Stimulated activated CD4-positive, alpha-beta T cell treated with anti-CD3 and anti-CD28 coated beads, Interleukin-15, amount 100 ng/mL, for 24 hours (primary cell): ENCODE results near the gene TMEM271.
A peak's percentile ranks its signal among the peaks of the same experiment; 100 is the strongest.
"Not testable (repeated sequence)": the region's sequence is repeated elsewhere in the genome, so short reads cannot be mapped to it uniquely, and the experiment has no call there.

ENCODE experiments used
- DNase-seq: peaks from one replicate; pipeline ENCODE4 v3.0.0-alpha.2; 2020

TMEM271 gene

DNA sequence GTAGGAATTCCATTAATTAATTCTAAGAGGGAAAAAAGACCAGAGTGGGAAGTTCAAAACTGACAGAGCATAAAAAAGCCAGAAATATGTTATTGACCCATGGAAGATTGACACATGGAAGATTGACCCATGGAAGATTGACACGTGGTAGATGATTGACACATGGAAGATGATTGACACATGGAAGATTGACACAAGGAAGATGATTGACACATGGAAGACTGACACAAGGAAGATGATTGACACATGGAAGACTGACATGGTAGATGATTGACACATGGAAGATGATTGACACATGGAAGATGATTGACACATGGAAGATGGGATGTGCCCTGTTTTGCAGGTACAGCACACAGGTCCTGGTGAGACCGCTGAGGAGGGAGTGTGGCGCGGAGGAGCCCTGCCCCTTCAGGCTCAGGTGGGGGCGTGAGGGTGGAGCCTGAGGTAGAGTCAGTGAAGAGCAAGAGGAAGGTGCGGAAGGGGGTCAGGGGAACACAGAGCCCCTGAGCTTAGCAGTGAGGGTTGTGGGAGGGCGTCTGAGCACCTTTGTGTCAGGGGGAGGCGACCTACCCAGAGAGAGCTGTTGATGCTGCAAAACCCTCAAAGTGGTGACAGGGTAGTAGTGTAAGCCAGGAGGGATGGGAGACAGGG lies 33.4 kb upstream of the TMEM271 start:
- DNase-seq = no peak

DNA sequence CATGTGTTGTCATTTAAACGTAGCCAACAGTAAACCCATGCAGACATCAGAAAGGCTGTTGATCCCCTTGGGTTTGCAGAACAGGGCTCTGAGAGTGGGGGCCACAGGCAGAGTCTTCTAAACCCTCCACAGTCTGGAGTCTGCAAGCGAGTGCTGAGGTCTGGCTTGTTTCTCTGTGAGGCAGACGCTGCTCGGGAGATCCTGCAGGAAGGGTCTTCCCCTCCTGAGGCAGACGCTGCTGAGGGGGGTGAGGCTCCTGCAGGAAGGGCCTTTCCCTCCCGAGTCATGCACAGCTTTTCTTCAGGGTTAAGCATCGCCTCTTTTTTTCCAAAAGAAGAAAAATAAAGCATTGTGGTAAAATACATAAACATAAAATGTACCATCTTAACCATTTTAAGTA lies 32.1 kb upstream of the TMEM271 start:
- no peak for DNase-seq

DNA sequence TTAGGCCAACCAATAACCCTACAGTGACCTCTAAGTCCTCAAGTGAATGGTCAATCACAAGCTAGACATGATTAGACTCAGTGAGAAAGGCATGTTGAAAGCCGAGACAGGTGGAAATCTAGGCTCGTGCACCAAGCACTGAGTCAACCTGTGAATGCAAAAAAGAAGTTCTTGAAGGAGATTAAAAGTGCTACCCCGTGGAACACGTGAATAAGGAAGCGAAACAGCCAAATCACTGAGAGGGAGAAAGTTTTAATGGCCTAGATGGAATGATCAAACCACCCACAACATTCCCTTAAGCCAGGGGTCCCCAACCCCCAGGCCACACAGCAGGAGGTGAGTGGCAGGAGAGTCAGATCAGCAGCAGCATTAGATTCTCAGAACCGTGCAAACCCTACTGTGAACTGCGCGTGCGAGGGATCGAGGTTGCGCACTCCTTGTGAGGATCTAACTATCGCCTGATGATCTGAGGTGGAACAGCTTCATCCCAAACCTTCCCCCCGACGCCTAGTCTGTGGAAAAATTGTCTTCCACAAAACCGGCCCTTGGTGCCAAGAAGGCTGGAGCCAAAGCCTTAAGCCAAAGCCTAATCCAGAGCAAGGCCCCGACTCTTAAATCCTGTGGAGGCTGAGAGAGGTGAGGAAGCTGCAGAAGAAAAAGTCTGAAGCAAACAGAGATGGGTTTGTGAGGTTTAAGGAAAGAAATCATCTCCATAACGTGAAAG lies 29.8 kb upstream of the TMEM271 start:
- no peak for DNase-seq

DNA sequence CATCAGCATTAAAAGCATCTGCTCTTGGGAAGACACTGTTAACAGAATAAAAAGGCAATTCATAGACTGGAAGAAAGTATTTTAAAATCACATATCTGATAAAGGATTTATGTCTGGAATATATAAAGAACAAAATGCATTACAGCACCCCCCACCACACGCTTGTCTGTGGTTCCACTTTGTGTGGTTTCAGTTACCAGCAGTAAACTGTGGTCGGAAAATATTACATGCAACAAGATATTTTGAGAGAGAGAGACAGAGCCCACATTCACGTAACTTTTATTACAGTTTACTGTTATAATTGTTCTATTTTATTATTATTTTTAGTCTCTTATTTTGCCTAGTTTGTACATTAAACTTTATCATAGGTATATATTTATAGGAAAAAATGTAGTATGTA lies 28.0 kb upstream of the TMEM271 start:
- peak; percentile 44 for DNase-seq

DNA sequence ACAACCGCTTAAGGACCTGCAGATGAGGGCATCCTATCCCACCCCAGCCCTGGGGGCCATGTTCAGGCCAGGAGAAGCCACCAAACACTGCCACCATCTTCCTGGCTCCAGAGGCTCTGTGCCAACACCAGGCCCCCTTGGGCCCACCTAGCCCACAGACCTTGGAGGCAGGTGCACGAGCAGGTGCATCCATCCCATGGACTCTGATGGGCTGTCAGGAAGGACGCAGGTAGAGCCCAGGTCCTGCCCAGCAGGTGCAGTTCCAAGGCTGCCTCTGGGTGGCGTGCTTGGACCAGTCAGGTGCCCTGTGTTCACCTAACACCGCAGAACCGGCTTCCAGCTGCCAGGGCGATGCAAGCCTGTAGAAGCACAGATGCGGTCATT lies 26.5 kb upstream of the TMEM271 start:
- DNase-seq = peak; percentile 82

DNA sequence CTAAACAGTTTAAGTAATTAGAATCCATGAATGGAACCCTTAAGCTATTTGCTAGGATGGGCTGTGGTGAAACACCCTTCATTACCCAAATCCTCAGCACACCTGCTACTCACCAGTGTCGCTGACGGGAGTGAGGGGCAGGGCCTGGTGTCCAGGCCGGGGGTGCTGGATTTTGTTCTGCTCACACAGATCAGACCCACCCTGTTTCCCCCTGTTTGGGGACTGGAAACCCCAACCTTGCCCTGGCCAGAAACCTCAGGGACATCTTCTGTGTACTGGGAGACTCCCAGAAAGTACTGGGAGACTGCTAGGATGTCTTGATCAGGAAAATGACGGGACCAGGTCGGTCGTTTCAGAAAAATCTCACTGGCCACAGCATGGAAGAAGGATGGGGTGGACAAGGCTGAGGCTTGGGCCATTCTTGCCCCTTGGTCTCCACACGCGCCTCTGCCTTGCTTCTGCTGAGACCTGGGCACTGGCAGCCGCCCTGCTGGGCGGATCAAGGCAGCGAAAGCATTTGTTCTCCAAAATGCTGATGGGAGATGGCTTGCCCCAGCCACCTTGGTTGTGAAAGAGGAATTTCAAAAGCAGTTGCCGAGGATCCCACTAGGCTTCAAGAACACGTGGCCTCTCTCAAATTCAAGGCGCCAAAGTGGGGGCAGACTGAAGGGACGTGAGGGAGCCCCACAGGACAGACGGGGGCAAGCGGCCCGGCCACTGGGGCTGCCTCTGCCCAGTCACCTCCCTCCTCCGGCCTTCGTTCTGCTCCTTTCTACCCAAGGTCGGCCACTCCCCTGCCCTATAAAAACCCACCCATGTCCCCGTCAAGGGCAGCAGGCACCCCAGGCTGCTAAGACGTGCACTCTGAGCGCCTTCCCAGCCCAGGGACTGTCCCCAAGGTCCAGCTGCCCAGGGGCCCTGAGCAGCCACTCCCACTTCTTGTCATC lies 25.8 kb upstream of the TMEM271 start:
- DNase-seq = no peak

DNA sequence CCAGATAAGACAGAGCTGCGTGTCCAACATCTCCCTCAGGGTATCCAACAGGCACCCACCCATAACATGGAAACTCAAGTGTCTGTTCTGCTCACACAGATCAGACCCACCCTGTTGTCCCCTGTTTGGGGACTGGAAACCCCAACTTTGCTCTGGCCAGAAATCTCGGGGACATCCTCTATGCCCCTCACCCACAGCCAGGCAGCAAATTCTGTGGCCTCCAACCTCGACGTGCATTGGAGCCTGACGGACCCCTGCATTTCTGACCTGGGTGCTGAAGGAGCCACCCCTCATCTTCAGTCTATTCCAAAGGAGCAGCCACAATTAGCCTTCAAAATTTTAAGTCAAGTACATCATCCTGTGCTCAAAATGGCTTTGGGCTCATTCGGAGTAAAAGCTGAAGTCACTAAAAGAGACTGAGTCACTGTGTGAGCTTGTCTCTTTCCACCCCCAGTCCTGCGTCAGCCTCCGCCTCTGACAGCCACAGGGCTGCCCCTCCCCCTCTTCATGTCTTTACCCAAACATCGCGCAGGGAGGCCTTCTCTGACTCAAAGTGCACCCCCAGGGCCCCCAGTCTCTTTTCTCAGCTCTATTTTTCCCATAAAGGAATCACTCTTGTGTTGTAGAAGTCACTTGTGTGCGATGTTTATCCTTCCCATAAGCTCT lies 24.9 kb upstream of the TMEM271 start:
- peak; percentile 75 for DNase-seq

DNA sequence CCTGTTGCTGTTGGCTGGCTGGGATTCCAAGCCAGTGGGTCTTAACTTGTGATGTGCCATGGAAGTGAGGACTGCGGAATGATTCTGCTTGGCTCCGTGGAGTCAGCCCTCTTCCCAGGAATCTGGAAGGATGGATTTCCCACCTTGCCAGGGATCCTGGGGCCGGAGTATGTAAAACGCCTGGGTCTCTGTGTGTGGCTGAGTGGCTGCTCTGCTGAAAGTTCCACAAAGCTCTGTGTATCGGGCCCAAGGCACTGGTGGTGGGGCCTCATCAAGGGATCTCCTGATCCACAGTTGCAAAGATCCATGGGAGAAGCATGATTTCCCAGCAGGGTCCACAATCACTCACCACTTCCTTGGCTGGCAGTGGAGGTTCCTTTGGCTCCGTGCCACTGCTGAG lies 24.1 kb upstream of the TMEM271 start:
- DNase-seq = no peak

DNA sequence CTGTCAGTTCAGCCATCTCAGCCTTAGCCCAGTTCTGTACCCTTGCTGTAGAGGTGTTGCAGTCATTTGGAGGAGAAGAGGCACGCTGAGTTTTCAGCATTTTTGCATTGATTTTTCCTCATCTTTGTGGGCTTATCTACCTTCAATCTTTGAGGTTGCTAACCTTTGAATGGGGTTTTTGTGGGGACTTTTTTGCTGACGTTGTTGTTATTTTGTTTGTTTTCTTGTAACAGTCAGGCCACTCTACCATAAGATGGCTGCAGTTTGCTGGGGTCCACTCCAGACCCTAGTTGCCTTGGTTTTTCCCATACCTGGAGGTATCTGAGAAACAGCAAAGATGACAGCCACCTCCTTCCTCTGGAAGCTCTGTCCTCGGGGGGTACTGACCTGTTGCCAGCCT lies 22.8 kb upstream of the TMEM271 start:
- DNase-seq = no peak

DNA sequence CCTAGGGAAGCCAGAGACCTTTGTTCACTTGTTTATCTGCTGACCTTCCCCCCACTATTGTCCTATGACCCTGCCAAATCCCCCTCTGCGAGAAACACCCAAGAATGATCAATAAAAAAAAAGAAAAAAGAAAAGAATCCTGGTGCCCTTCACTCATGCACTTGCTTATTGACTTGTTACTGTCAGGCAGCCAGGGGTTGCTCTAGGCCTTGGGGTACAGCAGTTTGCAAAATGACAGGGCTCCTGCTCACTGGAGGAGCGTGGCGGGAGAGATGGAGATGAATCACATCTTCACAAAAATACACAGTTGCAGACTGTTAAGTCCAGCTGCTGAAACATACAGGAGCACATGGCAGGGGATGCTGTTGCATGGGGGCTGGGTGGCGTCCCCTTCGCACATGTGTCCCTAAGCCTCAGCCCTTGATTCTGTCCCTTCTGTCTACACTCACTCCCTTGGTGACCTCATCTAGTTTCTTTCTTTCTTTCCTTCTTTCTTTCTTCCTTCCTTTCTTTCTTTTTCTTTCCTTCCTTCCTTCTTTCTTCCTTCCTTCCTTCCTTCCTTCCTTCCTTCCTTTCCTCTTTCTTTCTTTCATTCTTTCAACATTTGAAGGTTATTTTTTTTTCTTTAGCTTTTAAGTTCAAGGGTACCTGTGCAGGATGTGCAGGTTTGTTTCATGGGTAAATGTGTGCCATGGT lies 16.9 kb upstream of the TMEM271 start:
- no peak for DNase-seq

DNA sequence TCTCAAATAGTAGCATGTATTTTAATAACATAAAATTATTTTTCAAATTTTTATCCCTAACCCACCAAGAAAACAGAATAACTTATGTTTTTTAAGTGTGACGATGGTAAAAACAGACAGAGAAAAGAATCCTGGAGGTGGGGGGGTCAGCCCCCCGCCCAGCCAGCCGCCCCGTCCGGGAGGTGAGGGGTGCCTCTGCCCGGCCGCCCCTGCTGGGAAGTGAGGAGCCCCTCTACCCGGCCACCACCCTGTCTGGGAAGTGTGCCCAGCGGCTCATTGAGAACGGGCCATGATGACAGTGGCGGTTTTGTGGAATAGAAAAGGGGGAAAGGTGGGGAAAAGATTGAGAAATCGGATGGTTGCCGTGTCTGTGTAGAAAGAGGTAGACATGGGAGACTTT lies 16.1 kb upstream of the TMEM271 start:
- DNase-seq = not testable (repeated sequence)

DNA sequence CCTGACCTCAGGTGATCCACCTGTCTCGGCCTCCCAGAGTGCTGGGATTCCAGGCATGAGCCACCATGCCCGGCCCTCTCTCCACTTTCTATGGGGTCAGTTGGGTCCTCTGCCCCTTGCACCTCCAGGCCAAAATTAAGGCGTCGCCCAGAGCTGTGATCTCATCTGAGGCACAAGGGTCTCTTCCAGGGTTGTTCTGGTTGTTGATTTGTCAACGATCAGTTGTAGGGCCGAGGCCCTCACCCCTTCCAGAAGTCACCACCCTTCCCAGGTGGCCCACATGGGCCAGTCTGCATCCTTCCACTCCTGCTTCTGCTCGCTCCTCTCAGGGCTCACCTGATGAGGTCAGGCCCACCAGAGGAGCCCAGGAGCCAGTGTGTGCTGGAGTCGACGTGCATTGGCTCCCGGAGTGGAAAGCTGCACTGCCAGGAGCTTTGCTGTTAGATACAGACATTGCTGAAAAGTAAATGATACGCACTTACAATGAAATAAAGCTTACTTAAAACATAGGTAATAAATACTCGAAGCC lies 14.3 kb upstream of the TMEM271 start:
- DNase-seq = no peak

DNA sequence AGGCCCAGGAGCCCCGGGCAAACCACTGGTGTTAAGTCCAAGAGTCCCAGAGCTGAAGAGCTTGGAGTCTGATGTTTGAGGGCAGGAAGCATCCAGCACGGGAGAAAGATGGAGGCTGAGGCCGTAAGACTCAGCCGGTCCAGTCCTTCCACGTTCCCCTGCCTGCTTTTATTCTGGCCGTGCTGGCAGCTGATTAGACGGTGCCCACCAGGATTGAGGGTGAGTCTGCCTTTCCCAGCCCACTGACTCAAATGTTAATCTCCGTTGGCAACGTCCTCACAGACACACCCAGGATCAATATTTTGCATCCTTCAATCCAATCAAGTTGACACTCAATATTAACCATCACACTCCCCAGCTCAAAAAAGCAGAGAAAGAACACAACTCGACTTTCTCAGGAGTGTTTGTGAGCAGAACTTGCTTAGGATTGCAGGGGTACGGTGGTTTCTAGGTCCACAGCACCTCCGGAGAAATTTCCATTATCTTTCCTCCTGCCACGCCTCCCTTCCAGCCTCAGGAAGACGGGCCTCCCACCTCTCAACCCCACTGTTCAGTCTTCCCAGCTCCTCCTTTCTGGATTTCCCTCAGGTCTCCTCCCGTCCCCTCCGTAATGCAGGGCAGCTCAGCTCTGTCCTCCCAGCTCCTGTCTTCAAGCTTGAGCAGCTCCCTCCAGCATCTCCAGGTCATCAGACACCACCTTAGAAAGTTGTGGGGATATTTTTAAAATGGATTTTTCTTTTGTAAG lies 13.3 kb upstream of the TMEM271 start:
- no peak for DNase-seq

DNA sequence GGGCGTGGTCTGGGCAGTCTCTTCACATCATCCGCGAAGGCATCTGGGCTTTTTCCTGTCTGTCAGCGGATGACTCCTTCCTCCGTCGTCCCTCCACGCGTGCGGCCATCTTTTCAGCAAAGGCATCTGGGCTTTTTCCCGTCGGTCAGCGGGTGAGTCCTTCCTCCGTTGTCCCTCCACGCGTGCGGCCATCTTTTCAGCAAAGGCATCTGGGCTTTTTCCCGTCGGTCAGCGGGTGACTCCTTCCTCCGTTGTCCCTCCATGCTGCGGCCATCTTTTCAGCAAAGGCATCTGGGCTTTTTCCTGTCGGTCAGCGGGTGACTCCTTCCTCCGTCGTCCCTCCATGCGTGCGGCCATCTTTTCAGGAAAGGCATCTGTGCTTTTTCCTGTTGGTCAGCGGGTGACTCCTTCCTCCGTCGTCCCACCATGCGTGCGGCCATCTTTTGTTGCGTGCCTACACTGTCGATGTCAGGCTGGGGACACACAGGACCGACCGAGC lies 12.3 kb upstream of the TMEM271 start:
- no peak for DNase-seq

DNA sequence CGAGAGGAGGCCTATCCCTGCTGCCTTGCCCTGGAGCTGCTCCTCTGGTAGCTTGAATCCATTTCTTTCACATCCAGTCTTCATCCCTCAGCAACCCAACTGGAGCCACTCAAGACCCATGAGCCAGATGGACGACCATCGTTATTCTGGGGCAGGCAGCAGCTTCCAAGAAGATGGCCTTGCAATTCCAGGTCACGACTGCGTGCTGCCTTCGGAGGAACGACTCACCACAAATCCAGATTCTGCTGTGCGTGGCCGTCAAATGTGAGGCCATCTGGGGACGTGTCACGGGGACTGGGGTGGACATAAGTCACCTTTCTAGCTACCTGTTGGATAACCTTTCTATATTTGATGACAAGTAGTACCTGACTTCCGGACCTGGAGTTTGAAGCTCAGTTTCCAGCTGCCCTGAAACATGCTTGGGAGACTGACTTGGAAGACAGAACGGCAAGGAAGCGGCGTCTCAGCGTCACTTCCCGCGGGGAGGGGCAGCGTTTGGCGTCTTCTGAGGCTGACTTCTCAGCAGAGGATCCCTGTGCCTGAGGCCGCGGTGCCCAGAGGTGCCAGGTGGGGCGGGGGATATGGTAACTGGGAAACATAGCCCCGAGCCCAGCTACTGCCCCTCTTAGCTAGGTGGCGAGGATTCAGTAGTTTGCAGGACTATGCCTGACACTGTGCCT lies 11.7 kb upstream of the TMEM271 start:
- DNase-seq = no peak

DNA sequence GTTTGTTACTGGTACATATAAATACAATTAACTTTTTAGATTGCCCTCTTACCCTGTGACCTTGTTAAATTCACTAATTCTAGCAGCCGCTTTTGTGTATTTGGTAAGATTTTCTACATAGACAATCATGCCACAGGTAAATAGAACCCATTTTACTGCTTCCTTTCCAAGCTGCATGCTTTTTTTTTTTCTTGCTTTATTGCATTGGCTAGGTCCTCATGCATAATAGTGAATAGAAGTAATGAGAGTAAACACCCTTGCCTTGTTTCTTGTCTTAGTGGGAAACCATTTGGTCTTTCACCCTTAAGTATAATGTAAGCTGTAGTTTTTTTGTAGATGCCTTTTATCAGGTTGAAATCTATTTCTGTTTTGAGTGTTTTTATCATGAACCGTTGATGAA lies 7.7 kb upstream of the TMEM271 start:
- no peak for DNase-seq

DNA sequence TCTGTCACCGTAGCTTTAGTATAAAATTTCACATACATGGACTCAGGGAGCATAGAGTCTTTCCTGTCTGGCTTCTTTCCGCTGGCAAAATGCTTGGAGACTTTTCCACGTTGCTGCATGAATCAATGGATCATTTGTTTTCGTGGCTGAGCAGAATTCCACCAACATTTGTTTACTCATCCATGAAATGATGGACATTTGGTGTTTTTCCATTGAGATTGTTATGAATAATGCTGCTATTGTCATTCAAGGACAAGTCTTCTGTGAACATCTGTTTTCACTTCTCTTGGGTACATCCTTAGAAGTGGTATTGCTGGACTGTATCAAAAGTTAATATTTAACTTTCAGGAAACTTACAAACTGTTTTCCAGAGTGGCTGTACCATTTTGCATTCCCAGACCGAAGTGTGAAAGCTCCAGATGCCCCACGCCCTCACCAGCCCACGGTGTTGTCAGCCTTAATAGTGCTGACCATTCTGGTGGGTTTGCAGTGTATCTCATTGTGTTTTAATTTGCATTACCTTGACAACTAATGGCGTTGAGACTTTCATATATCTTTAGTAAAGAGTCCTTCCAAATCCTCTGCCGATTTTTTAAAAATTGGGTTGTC lies 5.8 kb upstream of the TMEM271 start:
- no peak for DNase-seq

DNA sequence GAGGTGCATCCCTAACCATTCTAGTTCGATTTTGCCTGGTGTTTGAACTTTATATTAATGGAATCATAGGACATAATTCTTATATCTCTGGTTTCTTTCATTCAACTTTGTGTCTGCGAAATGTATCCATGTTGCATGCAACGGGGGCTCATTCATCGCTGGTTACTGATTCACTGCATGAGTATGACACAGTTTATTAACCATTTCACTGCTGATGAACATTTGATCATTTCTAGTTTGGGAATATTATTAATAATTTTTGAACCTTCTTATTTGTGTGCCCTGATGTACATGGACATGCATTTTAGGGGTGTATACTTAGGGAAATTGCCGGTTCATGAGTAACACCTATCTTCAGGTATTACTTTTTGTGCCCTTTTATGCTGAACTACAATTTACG lies 5.1 kb upstream of the TMEM271 start:
- no peak for DNase-seq

DNA sequence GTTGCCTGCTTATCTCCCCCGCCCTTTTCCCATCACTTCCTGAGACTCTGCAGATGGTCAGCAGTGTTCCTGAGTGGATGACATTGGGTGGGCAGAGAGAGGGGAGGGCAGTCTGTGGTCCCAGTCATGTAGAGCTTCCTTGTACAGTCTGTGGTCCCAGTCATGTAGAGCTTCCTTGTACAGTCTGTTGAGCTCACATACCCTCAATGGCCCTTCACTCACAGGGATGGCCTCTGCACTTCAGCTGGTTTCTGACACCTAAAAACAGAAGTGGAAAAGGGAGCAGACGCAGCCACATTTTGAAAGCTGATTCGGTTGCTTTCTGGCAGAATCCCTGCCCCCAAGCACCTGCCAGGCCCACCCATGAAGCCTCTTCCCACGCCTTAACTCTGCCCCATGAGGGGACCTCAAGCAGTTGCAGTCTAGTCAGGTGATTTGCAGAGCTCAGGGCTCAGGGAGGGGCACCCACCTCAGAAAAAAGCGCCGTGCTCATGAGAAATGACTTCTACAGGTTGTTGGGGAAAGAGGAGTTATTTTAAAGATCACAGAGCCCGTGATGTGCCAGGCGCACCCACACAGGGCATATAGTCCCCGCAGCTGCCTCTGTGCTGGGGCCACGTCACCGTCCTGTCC lies 3.6 kb upstream of the TMEM271 start:
- no peak for DNase-seq
